SK-N-MC (cell line): ENCODE measurements around the gene EXOSC3.

Experiments
- EZH2 ChIP-seq: fragments of 200-600 bp; sonication (generic); IDR thresholded peaks from one replicate; pipeline ENCODE4 v1.6.1; 2017; ENCODE audit warnings: antibody characterized with exemption
- FOXP2 ChIP-seq: optimal IDR thresholded peaks from 2 replicates; pipeline ENCODE3; 2011; ENCODE audit warnings: mild to moderate bottlenecking, moderate library complexity; ENCODE audit not compliant: insufficient read depth; ENCODE audit errors: extremely low read length, control extremely low read depth
- POLR2AphosphoS5 ChIP-seq: IDR thresholded peaks from 2 replicates; pipeline ENCODE4 v1.6.1; 2012; ENCODE audit warnings: mild to moderate bottlenecking, low read depth, low read length, borderline replicate concordance

GRCh38 chr9:37800631-37801286 lies 15.9 kb upstream of the EXOSC3 start, which contains the start of gene DCAF10:
- TF ChIP-seq POLR2AphosphoS5, result peak; percentile 92
- TF ChIP-seq EZH2, result no peak
- no peak for TF ChIP-seq FOXP2
